Osteoblast (primary cell): Measurements from ENCODE around the gene GRIN1. TPM values are rescaled to one million over a fixed set of nuclear protein-coding genes. Genes with fewer than 3 reads are reported as not detected.

Experiments used
- DNase-seq: peaks from one replicate; pipeline ENCODE4 v3.0.0; 2011; ENCODE audit warnings: low spot score, mixed read lengths; ENCODE audit not compliant: insufficient read length; ENCODE audit errors: missing footprints
- H2AFZ ChIP-seq: 2 replicates; pipeline ENCODE4 v1.6.0; 2011; ENCODE audit warnings: mild to moderate bottlenecking, low read length
- H3K27ac ChIP-seq: 2 replicates; pipeline ENCODE4 v1.5.1; 2011; ENCODE audit warnings: mild to moderate bottlenecking, low read depth, low read length, moderate library complexity
- H3K27me3 ChIP-seq: 2 replicates; pipeline ENCODE4 v1.6.0; 2012; ENCODE audit warnings: mild to moderate bottlenecking, control low read depth, inconsistent platforms, low read length, moderate library complexity; ENCODE audit not compliant: insufficient read depth
- H3K36me3 ChIP-seq: 2 replicates; pipeline ENCODE4 v1.5.1; 2011; ENCODE audit warnings: mild to moderate bottlenecking, low read length, control low read depth, moderate library complexity; ENCODE audit not compliant: insufficient read depth
- H3K4me1 ChIP-seq: 2 replicates; pipeline ENCODE4 v1.5.1; 2011; ENCODE audit warnings: mild to moderate bottlenecking, low read length, control low read depth, moderate library complexity; ENCODE audit not compliant: insufficient read depth
- H3K4me2 ChIP-seq: 2 replicates; pipeline ENCODE4 v1.6.0; 2011; ENCODE audit warnings: mild to moderate bottlenecking, low read length; ENCODE audit not compliant: insufficient read depth
- H3K4me3 ChIP-seq: fragments of 200-600 bp; sonication (generic); 3 replicates; pipeline ENCODE4 v1.5.1; 2012; ENCODE audit warnings: mild to moderate bottlenecking, low read length, inconsistent platforms; ENCODE audit not compliant: insufficient read depth
- H3K79me2 ChIP-seq: 2 replicates; pipeline ENCODE4 v1.6.0; 2012; ENCODE audit warnings: mild to moderate bottlenecking, low read length, control low read depth, inconsistent platforms; ENCODE audit not compliant: insufficient read depth
- H3K9me3 ChIP-seq: 2 replicates; pipeline ENCODE4 v1.5.1; 2011; ENCODE audit warnings: low read depth, low read length, control low read depth
- H4K20me1 ChIP-seq: 2 replicates; pipeline ENCODE4 v1.6.0; 2012; ENCODE audit warnings: mild to moderate bottlenecking, low read length, control low read depth; ENCODE audit not compliant: insufficient read depth
- total RNA-seq: library from RNA; depleted of rRNA; stranded (reverse); fragments of >200 nt; gene quantifications from 2 replicates; pipeline ENCODE4 v1.2.3, GENCODE V29; 2012
- TF ChIP-seq, protein P1 (sequence below): IDR thresholded peaks from 2 replicates; pipeline ENCODE4 v1.5.1; 2011; ENCODE audit warnings: mild to moderate bottlenecking, low read depth, low read length, moderate library complexity; ENCODE audit errors: extremely low read depth

Gene GRIN1
- total RNA-seq, 1 donor = not detected

DNA sequence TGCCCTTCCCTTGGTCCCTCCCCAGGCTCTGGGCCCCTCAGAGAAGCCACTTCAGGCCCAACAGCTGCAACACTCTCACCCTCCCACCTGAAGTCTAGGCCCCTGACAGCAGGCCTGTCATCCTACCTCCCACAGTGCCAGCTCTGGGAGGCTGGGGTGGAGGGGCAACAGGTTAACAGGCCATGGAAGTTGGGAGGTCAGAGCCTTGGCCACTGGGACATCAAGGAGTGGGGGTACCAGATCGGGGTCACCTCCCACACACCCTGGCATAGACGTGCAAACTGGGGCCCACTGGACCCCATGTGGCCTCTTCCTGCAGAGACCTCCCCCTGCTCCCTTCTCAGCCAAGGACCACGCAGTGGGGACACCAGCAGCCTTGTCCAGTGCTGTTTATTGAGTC lies 52.3 kb downstream of the GRIN1 start:
- Histone ChIP-seq H3K79me2 (peaks cover 83% of the 10 kb centered on the region), H4K20me1 (peaks cover 38% of the 10 kb centered on the region), H3K36me3 (peaks cover 14% of the 10 kb centered on the region)

DNA sequence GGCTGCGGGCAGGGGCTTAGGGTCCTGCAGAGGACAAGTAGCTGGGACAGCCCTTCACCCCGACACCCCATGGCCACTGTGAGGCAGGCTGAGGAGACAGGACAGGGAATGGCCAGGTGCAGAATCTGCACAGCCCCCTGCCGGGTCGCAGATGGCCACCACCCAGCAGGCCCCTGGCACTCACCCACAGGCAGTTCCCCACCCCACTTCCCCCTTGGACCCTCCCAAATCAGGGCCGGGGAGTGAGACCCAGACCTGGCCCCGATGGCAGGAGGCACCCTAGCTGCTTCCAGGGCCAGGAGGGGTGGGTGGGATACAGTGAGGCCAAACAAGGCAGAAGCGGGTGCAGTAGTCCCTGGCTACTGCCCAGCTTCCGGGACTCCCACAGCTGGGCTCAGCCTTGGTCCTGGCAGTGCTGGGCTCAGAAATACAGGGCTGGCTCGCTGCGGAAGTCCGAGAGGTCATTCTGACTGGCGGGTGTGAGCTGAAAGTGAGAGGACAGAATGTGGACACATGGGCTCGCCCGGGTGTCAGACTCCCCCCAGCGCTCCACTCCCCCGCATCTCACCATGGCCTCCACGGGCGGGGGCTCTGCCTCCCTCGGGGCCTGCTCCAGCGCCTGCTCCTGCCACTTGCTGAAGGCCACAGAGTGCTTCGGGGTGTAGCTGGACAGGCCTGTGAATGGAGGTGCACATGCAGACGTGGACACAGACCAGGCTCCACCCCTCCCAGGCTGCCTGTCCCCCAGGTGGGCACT lies 52.9 kb downstream of the GRIN1 start:
- Histone ChIP-seq H3K9me3 (no peaks in the 10 kb centered on the region), H3K36me3 (peaks cover 14% of the 10 kb centered on the region), H2AFZ (no peak overlapping the region), H3K27ac (no peak overlapping the region), H3K4me2 (no peak overlapping the region), H3K4me3 (no peak overlapping the region), H3K27me3 (no peaks in the 10 kb centered on the region), H3K79me2 (peaks cover 81% of the 10 kb centered on the region), H3K4me1 (peaks cover 20% of the 10 kb centered on the region), H4K20me1 (peaks cover 38% of the 10 kb centered on the region)
- DNase-seq = no peak
- TF ChIP-seq, protein P1, sequence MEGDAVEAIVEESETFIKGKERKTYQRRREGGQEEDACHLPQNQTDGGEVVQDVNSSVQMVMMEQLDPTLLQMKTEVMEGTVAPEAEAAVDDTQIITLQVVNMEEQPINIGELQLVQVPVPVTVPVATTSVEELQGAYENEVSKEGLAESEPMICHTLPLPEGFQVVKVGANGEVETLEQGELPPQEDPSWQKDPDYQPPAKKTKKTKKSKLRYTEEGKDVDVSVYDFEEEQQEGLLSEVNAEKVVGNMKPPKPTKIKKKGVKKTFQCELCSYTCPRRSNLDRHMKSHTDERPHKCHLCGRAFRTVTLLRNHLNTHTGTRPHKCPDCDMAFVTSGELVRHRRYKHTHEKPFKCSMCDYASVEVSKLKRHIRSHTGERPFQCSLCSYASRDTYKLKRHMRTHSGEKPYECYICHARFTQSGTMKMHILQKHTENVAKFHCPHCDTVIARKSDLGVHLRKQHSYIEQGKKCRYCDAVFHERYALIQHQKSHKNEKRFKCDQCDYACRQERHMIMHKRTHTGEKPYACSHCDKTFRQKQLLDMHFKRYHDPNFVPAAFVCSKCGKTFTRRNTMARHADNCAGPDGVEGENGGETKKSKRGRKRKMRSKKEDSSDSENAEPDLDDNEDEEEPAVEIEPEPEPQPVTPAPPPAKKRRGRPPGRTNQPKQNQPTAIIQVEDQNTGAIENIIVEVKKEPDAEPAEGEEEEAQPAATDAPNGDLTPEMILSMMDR = no peak

More for the DNA sequence above, 52.3 kb downstream of the GRIN1 start:
- no peak overlapping the region for H3K27ac ChIP-seq
- H2AFZ ChIP-seq = no peak overlapping the region
- no peak overlapping the region for H3K4me3 ChIP-seq
- no peak overlapping the region for H3K4me2 ChIP-seq
- TF ChIP-seq, protein P1 = no peak
- no peak for DNase-seq
- peaks cover 23% of the 10 kb centered on the region for H3K4me1 ChIP-seq
- H3K27me3 ChIP-seq = no peaks in the 10 kb centered on the region
- H3K9me3 ChIP-seq = no peaks in the 10 kb centered on the region

DNA sequence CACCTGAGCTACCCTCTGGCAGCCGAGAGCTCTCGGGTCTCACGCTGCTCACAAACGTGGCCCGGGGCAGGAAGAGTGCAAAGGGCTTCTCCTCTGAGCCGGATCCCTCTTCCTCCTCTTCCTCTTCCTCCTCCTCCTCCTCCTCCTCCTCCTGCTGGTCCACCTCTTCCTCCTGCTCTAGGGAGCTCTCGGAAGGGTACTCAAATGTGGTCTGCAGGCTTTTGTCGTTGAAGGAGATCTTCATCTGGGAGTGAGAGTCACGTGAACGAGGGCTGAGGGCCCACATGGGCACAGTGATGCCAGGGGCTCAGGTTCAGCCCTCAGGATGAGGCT lies 53.5 kb downstream of the GRIN1 start:
- peaks cover 15% of the 10 kb centered on the region for H3K4me1 ChIP-seq
- no peaks in the 10 kb centered on the region for H3K27me3 ChIP-seq
- peaks cover 33% of the 10 kb centered on the region for H4K20me1 ChIP-seq
- no peak overlapping the region for H3K4me2 ChIP-seq
- no peaks in the 10 kb centered on the region for H3K9me3 ChIP-seq
- H3K79me2 ChIP-seq = peaks cover 79% of the 10 kb centered on the region
- peaks cover 14% of the 10 kb centered on the region for H3K36me3 ChIP-seq
- H3K4me3 ChIP-seq = no peak overlapping the region
- no peak overlapping the region for H2AFZ ChIP-seq
- DNase-seq = no peak
- TF ChIP-seq, protein P1 = no peak
- no peak overlapping the region for H3K27ac ChIP-seq

DNA sequence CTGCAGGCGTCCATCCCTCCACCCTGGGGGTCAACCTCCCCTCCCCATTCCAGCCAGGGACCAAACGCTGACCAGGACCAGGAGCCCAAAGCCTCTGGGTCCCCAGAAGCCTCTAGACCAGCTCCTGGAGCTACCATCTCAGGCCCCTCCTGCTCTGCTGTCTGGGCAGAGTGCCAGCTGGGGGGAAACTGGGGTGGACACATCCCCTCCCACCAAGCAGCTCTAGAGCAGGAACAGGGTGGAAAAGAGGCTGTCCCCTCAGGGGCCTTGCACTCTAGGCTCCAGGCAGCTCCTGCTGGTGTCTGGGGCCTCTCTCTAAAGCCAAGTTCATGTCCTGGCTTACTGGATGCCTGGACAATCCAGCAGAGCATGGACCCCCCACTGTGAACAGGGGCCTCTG lies 53.9 kb downstream of the GRIN1 start:
- no peaks in the 10 kb centered on the region for H3K9me3 ChIP-seq
- H3K27me3 ChIP-seq = no peaks in the 10 kb centered on the region
- H3K27ac ChIP-seq = no peak overlapping the region
- peaks cover 10% of the 10 kb centered on the region for H3K4me1 ChIP-seq
- no peak overlapping the region for H2AFZ ChIP-seq
- H4K20me1 ChIP-seq = peaks cover 34% of the 10 kb centered on the region
- DNase-seq = no peak
- no peak overlapping the region for H3K4me3 ChIP-seq
- H3K36me3 ChIP-seq = peaks cover 14% of the 10 kb centered on the region
- H3K79me2 ChIP-seq = peaks cover 79% of the 10 kb centered on the region
- no peak overlapping the region for H3K4me2 ChIP-seq
- TF ChIP-seq, protein P1 = no peak
